GM21423 (cell line): ENCODE data around the gene GDPD4.

Experiments used
- ATAC-seq: cut with Tn5 transposase; IDR thresholded peaks from one replicate; pipeline ENCODE4 v1.9.1; 2021; ENCODE audit warnings: mild to moderate bottlenecking, moderate library complexity; ENCODE audit not compliant: unreplicated experiment

GDPD4 gene

DNA sequence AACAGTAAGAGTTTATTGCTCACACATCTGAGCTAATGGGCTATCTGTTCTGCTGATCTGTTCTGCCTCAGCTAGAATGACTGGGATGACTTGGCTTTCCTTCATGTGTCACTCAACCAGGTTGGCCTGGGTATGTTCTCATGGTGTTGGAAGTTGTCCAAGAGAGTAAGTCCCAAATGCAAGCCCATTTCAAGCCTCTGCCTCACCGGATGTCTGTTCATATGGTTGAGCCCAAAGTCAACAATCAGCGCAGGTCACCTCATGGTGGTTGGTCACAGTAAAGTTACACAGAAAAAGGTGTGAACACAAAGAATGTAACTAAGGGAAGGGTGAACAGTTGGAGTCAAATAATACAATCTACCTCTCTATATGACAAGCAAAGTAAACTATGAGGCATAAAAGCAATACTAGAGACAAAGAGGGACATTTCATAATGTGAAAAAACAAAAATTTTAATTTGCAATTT is 1.9 kb downstream of the GDPD4 start:
- ATAC-seq: no peak

DNA sequence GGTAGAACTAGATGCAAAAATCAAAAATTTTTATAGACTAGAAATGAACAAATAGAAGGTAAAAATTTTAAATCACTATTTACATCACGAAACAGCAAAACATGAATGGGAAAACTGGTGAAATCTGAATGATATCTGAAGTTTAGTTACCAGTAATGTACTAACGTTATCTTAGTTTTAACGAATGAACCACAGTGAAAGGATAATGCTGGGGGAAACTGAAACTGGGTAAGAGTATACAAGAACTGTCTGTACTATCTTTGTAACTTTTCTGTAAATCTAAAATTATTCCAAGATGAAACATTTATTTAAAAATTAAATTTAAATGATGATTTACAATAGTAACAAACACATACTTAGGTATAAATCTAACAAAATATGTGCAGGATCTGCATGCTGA is 7.4 kb downstream of the GDPD4 start:
- no peak for ATAC-seq

DNA sequence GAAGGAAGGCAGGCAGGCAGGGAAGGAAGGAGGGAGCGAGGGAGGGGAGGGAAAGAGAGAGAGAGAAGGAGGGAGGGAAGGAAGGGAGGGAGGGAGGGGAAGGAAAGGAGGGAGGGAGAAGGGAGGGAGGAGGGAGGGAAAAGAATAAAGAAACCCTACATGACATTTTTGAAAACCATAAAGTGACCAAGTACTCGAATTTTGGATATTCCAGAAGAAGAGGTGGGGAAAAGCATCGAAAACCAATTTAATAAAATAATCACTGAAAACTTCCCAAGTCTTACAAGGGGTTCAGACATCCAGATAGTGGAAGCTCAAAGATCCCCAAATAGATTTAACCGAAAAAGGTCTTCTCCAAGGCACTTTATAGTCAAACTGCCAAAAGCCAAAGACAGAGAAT is 11.7 kb downstream of the GDPD4 start:
- ATAC-seq: no peak

DNA sequence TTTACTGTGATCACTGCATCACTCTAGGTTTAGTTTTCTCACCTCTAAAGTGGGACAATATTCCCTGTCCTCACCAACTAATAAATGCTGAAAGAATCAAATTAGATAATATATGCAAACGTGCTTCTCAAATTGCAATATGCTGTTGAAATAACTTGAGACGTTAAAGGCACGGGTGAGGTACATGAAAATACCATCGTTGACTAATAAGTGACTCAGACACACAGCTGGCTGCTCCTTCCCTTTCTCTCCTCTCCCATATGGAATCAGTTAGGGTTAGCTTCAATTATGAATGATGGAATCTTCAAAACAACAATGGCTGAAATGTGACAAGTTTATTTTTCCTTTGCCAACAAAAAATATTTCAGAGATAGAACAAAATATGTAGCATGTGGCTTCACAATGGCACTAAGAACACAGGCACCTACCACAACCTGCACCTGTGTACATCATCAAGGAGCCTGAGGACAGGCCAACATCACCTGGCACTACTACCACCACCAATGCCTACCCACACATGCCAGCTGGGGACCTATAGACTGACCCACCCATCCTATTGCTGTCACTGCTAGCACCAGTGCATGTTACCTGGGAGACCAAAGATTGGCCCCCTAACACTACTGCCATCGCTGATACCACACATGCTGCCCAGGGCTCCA is 13.7 kb downstream of the GDPD4 start:
- no peak for ATAC-seq

DNA sequence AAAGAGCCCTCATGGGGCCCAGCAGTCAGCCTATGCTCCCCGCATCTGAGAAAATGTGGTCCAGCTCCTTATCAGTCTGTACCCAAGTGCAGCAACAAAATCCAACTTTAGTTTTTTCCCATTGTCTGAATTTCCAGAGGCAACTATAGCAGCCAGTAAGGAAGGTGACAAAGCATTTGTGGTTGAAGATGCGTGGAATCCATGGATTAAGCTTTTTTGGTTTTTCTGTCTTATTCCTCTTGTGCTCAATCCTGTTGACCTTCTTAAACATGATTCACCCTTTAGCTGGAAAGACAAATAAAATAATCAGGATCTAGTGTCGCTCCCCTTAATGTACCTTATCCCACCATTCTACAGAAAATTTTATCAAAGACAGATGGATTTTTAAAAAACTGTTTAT is 14.3 kb downstream of the GDPD4 start:
- ATAC-seq: no peak

DNA sequence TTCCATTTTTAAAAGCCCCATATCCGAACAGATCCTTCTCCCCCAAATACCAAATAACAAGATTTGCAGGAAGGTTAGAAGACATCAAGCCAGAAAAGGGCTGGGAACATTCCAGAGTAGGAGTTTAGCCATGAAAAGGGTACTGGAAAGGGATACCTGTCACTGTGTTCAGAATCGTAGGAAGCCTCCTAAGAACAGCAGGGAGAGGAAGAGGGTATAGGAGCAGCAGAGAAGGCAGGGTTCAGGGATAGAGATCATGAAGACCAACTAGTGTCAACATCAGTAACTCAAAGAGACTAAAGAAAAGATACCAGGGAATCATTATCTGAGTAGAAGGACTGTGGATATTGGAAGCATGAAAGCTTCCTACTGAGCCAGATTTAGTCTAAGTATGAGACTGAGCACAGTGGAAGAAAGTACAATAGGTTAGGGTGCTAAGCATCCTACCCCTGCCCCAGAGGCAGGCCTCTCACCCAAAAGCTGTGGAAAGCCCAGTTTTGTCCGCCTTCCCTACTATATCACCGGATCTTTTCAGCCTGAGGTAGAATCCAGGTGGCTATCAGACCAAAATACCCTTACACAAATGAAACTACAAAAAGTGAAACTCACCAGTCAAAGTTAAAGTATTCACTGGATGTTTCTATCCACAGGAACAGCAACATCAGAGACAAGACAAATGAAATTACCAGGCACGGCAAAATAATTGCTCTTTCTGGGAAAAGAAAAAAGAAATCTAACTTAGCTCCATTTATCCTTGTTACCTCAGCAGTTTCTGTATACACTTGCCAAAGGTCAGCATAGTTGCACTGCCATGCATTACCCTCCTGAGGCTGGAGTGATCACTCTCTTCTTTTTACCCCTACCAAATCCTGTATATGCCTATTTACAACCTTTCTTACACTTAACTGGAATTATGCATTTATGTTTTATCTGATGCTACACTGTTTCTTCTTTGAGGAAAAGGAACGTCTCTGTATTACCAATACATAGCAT is 16.7 kb downstream of the GDPD4 start:
- no peak for ATAC-seq

DNA sequence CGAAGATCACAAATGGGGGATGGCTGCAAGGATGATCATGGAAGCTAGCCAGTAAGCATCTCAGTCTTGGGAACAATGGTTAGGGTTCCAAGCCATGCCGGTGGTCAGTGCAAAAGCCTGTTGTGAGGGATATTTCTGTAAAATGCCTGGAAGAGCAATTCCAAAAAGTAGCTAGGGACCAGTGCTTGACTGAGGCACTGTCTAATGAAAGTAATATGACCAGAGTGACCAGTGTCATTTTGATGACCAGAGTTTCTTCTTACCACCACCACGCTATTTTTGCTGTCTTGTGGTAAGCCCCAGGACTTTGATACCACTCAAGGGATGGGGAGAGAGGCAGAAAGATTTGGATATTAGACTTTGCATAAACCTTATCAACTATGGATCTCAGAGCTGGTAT is 18.4 kb downstream of the GDPD4 start:
- ATAC-seq: no peak

DNA sequence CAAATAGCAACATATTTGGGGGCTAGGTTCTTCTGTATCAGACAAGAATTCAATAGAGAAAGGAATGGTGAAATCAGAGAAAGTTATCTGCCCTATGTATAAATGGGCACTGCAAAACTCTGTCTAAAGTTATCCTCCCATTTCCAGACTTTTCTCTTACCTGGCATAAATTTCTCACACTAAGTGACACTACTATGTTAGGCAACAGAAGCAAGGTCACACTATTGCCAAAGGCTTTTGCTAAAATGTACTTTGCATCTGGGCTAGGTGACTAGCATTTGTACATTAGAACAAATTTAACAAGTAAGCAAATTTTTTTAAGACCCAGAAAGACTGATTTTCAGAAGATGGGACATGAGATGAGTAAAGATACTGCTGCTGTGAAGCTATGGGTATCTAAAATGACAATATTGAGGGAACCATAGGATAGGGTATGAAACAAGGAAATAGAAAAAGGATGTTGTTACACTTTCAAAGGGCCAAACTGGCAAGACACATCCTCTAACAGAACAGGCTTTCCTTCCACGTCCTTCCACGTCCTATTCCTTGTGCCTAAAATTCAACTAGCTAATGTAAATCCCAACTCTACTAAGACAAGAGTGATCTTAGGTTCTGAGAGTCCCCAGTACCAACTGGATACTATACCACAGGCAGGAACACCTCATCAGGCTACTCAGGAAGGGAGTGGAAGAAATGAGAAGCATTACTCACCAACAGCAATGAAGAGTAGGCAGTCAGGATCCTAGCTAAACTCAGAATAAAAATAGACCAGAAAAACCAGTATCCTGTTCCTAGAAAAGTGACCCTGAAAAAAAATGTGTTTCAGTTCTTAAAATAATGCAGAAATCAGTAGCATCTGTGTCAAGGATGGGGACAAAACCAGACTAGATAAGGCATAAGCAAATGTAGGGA is 22.6 kb downstream of the GDPD4 start:
- ATAC-seq: no peak

DNA sequence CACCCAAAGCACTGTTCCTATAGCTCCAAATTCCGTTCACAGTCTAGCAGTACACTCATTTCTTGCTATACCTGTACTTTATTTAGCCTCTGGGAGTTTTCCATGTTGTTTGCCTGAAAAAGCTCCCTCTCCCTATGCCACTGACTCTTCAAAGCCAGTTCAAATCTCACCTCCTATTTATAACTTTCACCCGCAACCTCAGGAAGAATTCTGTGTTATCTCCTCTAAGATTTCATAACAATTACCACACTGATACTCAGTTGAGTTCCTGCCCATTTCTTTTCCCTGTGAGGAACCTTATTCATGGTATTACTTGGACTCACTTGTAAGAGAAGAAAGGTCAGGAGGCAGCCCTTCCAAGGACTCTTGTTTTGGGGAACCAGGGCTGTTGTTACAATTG is 25.2 kb downstream of the GDPD4 start:
- ATAC-seq: no peak

DNA sequence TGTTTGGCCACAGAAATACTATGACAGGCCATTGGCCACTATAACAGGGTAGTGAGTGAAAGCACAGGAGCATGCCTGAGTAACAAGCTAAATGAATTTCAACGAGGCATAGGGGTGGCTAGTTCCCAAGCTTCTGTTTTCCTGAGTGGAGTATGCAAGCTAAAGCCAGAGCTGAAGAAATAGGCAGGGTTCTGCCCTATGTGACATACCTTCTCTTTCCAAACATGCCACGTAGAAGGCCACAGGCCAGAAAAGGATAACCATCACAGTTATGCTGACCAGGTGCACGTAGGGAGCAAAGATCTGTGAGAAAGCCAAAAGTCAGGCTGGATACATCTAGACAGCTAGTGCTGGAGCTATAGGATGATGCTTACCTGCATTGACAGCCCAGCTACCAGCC is 30.6 kb downstream of the GDPD4 start:
- ATAC-seq: no peak

DNA sequence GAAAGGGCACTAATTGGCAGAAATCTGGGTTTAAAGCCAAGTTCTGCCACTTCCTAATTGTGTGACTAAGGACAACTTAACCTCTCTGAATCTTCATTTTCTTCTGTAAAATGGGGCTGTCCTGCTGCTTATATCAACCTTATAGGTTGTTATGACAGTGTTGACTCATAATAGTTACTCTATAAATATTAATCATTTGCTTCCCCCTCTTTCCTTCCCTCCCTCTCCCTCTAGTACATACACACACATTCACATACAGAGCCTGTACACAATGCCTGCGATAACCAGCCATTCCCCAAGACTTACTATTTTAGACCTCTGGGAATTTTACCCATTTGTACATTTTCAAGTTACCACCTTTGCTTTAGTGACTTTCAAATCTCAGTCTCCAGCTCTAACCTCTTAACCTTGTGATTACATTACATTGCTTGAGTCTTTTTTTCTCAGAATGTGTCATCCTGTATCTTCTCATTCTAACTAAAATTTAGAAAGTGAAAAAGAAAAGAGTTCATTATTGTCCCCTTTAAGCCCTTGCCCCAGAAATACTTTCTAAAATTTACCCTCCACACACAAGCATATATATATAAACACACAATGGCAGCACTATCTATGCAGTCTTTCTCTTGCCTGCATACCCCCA is 31.9 kb downstream of the GDPD4 start:
- no peak for ATAC-seq

DNA sequence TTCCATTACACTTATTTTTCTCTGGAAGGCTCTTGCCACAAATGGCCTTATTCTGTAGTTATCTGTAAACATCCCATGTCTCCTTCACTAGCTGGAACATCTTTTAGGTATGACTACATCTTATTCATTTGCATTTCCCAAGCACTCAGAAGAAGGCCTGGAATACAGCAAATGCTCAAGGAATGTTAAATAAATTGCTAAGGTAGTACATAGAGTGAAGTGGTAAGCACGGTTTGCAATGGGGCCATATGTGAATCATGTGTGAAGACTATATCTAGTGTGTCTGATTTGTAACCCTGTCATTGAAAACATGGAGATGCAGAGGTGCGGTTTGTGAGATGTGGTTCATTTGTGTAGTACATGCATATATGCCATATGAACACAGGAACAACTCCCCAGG is 33.5 kb downstream of the GDPD4 start:
- ATAC-seq: no peak

DNA sequence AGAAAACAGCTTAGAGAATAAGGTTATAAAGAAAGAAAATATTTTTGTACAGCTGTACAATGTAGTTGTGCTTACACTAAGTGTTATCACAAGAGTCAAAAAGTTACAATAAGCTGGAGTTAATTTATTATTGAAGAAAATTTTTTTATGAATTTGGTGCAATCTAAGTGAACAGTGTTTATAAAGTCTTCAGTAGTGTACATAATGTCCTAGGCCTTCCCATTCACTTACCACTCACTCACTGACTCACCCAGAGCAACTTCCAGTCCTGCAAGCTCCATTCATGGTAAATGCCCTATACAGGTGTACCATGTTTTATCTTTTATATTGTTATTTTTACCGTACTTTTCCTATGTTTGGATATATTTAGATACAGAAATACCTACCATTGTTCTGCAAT is 34.7 kb downstream of the GDPD4 start:
- no peak for ATAC-seq

DNA sequence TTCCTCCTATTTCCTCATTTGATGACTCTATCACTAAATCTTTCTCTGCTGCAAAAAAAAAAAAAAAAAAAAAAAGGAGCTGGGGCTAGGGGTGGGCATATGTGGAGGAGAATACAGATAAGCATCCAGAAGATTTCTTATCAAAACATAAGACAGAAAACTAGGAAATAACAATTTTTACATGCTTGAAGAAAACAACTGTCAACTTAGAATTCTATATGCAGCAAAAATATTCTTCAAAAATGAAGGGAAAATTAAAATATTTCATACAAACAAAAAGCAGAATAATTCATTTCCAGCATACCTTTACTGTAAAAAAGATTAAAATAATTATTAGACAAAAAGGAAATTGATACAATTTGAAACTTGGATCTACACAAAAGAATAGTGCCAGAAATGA is 38.7 kb downstream of the GDPD4 start:
- ATAC-seq: no peak

DNA sequence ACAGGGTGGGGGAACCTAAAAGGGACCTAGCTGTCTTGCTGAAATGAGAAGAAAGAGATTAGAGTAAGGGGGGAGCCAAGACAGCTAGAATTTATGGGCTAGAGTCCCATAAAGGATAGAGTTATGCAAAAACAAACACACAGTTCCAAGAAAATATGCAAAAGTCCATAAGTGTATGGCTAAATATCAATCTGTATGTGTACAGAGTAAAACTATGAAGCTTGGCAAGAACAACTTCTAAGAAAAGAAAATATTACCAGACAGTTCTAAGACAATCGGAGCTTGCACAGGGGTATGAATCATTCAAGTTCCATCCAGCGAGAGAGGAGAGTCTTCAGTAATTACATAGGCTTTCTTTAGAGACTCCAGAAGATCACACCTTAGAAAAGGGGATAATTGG is 41.8 kb downstream of the GDPD4 start:
- no peak for ATAC-seq

DNA sequence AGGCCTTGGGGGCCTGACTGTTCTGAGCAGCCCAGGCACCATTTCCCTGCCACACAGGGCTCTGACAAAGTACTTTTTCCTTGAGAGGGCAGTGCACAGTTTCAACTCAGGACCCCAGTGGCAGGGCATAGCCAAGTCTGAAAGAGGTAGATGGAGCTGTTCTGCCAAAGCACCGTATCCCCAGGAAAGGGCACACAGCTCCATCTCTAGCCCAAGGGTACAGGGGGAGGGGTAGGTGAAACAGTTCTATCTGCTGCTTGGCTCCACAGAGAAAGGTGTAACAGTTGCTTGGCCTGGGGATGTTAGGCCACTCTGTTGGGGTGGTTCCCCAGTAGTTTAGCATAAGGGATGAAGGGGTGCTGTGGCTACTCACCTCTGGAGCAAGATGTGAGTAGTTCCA is 47.8 kb downstream of the GDPD4 start:
- no peak for ATAC-seq

DNA sequence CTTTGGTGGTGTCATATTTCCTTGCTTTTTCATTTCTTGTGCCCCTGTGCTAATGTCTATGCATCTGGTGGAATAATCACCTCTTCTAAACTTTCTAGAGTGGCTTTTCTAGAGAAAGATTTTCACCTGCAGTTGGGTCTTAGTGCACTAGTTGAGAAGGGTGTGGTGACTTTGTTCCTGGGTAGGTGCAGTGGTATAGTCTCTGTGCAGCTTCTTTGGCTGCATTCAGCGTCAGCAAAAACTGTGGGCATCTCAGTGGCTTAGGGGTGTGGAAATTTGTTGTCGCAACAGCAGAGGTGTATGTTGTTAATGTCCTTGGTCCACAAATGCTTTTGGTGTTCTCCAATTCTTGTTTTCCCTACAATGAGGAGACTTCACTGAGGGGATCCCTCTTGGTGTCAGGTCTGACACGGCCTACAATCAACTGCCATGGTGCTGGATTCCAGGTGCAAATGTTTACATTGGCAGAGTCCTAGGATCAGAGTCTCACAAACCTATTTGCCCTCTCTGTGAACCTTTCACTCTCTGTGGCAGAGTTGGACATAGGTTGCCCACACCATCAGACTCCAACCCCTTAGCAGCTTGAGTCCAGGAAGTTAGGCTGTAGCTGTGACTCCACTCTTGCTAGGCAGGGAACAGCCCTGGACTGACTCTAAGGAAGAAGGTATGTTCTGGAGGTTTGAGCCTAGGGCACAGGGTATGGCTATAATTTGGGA is 48.8 kb downstream of the GDPD4 start:
- ATAC-seq: no peak

DNA sequence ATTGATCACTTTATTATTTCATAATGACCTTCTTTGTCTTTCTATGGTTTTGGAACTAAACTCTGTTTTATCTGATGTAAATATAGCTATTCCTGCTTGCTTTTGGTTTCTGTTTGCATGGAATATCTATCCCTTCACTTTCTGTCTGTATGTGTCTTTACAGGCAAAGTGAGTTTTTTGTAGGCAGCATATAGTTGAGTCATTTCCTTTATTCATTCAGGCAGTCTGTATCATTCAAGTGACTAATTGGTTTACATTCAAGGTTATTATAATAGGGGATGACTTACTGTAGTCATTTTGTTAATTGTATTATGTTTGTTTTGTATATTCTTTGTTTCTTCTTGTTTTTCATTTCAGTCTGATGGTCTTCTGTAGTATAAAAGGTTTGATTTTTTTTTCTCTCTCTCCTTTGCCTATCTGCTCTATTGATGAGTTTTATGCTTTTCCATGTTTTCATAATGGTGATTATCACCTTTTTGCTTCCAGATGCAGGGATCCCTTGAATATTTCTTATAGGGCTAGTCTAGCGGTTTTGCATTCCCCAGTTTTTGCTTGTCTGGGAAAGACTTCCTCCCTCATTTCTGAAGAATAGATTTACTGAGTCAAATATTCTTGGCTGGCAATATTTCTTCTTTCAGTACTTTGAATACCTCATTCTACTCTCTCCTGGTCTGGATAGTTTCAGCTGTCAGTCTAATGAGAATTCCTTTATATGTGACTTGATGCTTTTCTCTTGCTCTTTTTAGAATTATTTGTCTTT is 50.4 kb downstream of the GDPD4 start:
- no peak for ATAC-seq

DNA sequence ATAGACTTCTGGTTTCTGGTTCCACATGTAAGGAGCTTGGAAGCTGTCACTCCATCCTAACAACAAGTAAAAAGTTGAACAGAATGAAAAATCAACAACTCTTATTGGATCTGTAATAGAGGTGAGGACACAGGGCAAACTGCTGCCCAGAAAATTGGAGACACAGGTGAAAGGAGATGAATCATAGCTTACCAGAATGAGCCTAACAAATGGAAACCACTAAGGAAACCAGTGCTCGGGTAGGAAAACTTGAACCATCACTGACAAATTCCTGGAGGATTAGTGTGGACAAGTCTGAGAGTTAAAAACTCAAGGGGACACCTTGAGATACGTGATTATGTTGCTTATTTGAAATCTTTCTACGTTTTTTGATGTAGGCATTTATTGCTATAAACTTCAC is 52.1 kb downstream of the GDPD4 start:
- ATAC-seq: no peak
